OCI-LY7 (cell line): ENCODE results near the gene NXPH2. TPM values are rescaled to one million over a fixed set of nuclear protein-coding genes. Genes with fewer than 3 reads are reported as not detected.

Source experiments
- Bru-seq: library from RNA; stranded (reverse); fragments of 400-500 nt; gene quantifications from one replicate; lab custom pipeline; 2021; lab: Mats Ljungman, UMichigan
- BruChase-seq, 2 experiments: library from RNA; stranded (reverse); fragments of 400-500 nt; gene quantifications; one replicate each; lab custom pipeline; 2021; lab: Mats Ljungman, UMichigan
- BruUV-seq: library from RNA; stranded (reverse); fragments of 400-500 nt; replicated peaks from 2 replicates; lab custom pipeline; 2021; lab: Mats Ljungman, UMichigan
- CTCF ChIA-PET: fragments of 300-600 bp; sonication (Branson Sonifier 250); formaldehyde crosslinking; loops from one replicate; lab custom pipeline; 2022; ENCODE audit warnings: antibody characterized with exemption; ENCODE audit not compliant: unreplicated experiment; lab: Charles Lee
- POLR2A ChIA-PET: fragments of 300-600 bp; sonication (Branson Sonifier 250); formaldehyde crosslinking; loops from one replicate; lab custom pipeline; 2022; ENCODE audit warnings: antibody characterized with exemption; lab: Charles Lee
- DNase-seq: peaks from one replicate; pipeline ENCODE4 v3.0.0-alpha.2; 2015; ENCODE audit warnings: low spot score
- H2AFZ ChIP-seq: fragments of 200-600 bp; sonication (generic), shearing (Covaris generic); 2 replicates; pipeline ENCODE4 v1.6.1; 2014; ENCODE audit warnings: mild to moderate bottlenecking, antibody characterized with exemption, low read length, moderate library complexity
- H3K27ac ChIP-seq: fragments of 200-600 bp; sonication (generic); 2 replicates; pipeline ENCODE4 v1.5.1; 2014; ENCODE audit warnings: mixed run types, low read depth, mild to moderate bottlenecking, moderate library complexity, low read length, inconsistent platforms; ENCODE audit not compliant: poor library complexity, severe bottlenecking
- H3K36me3 ChIP-seq: fragments of 200-600 bp; sonication (generic); 2 replicates; pipeline ENCODE4 v1.6.1; 2014; ENCODE audit warnings: mild to moderate bottlenecking, antibody characterized with exemption, low read length, moderate library complexity, mixed read lengths; ENCODE audit not compliant: insufficient read depth
- H3K4me1 ChIP-seq: fragments of 200-600 bp; sonication (generic); 2 replicates; pipeline ENCODE4 v1.5.1; 2014; ENCODE audit warnings: mild to moderate bottlenecking, low read length; ENCODE audit not compliant: insufficient read depth, poor library complexity, severe bottlenecking
- H3K4me2 ChIP-seq: fragments of 200-600 bp; sonication (generic); 2 replicates; pipeline ENCODE4 v1.6.1; 2014; ENCODE audit warnings: mild to moderate bottlenecking, low read length
- H3K4me3 ChIP-seq: fragments of 200-600 bp; sonication (generic); 2 replicates; pipeline ENCODE4 v1.5.1; 2014; ENCODE audit warnings: mild to moderate bottlenecking, low read depth, low read length; ENCODE audit not compliant: poor library complexity, severe bottlenecking
- H3K79me2 ChIP-seq: fragments of 200-600 bp; sonication (generic); 2 replicates; pipeline ENCODE4 v1.6.1; 2016; ENCODE audit warnings: low read depth, mild to moderate bottlenecking, low read length, moderate library complexity, mixed read lengths; ENCODE audit not compliant: insufficient read depth
- H3K9me2 ChIP-seq: fragments of 200-600 bp; sonication (generic); 2 replicates; pipeline ENCODE4 v1.6.1; 2016; ENCODE audit warnings: mild to moderate bottlenecking, low read length, mixed read lengths; ENCODE audit not compliant: insufficient read depth
- H3K9me3 ChIP-seq: fragments of 200-600 bp; sonication (generic); 2 replicates; pipeline ENCODE4 v1.6.1; 2014; ENCODE audit warnings: mild to moderate bottlenecking, mixed run types, low read length, mixed read lengths
- H4K20me1 ChIP-seq: fragments of 200-600 bp; sonication (generic); 2 replicates; pipeline ENCODE4 v1.6.1; 2014; ENCODE audit warnings: mild to moderate bottlenecking, antibody characterized with exemption, low read length, moderate library complexity, mixed read lengths; ENCODE audit not compliant: insufficient read depth
- CTCF ChIP-seq: fragments of 200-600 bp; sonication (generic); conservative IDR thresholded peaks from 2 replicates; pipeline ENCODE4 v1.5.1; 2014; ENCODE audit warnings: mild to moderate bottlenecking, antibody characterized with exemption, low read length, moderate library complexity, mixed read lengths
- EZH2phosphoT487 ChIP-seq: fragments of 200-600 bp; sonication (generic); IDR thresholded peaks from 2 replicates; pipeline ENCODE4 v1.6.1; 2018; ENCODE audit warnings: low read depth, borderline replicate concordance, mild to moderate bottlenecking, mixed run types, antibody characterized with exemption, low read length, moderate library complexity, mixed read lengths
- intact Hi-C: fragments of 100-400 bp; cut with micrococcal nuclease; formaldehyde crosslinking; loops from one replicate; pipeline ENCODE4 v1.10.0; 2022; ENCODE audit not compliant: unreplicated experiment
- long read RNA-seq: library from polyadenylated mRNA; stranded (forward); transcript quantifications from one replicate; pipeline ENCODE4 v2.0.0, GENCODE V29; 2022
- total RNA-seq, 2 experiments: library from RNA; depleted of rRNA in 1 of 2; stranded (reverse); fragments of >200 nt in 1 of 2; shearing (Covaris generic) in 1 of 2; gene quantifications; 2 replicates each; pipeline ENCODE4 v1.2.3, GENCODE V29; 2014 to 2022

NXPH2 gene
- total RNA-seq (2014; rRNA removed; shearing (Covaris generic)) (not detected in 2 replicates), total RNA-seq (2022) (not detected in 2 replicates), Bru-seq, nascent RNA (not detected), BruChase-seq, experiment 1, labeled RNA remaining after a 6-hour chase (not detected), BruChase-seq, experiment 2, labeled RNA remaining after a 2-hour chase (not detected)
- long read RNA-seq: 0 reads

DNA sequence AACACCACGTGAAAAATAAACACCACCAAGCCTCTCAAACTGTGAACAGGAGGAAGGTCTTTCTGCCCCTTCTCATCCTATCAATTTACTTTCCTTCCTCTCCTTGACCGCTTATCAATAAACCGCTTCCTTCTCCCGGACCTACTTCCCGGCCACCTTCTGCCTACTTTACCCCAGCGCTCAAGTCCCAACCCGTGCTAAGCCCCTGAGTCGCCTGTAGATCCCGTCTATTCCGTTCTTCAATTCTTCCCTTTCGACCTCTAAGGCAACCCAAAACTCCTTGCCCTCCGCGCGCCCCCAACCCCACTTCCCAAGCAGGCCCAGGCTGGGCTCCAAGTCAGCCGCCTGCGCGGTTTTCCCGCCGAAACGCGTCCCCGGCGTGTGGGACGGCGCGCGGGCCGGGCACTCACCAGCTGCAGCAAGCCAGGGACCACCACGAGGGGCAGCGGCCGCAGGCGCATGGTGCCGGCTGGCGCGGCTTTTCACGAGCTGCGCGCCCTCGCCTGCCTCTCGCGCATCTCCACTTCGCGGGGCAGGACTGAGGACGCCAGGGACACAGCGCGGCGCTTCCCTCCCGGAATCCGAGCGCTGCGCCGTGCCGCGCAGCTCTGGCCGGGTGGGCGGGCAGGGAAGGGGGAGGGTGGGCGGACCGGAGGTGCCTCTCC lies at the start of gene NXPH2:
NXPH2 (minus strand) TSS at position 610 of the 665 bp plus-strand sequence; CDS start at position 461, 149 bp downstream.
- H3K4me1 ChIP-seq: no peaks in the 10 kb centered on the region
- no peak for DNase-seq
- H3K79me2 ChIP-seq: no peaks in the 10 kb centered on the region
- BruUV-seq: no TSS peak
- H3K9me2 ChIP-seq: no peaks in the 10 kb centered on the region
- H4K20me1 ChIP-seq: no peaks in the 10 kb centered on the region
- CTCF ChIA-PET: no interaction called here
- no peaks in the 10 kb centered on the region for H3K36me3 ChIP-seq
- no peak within 1 kb of the TSS for H3K4me2 ChIP-seq
- no peaks in the 10 kb centered on the region for H3K9me3 ChIP-seq
- POLR2A ChIA-PET: interaction anchor here (0.6 kb wide), 1 partner anchor 812 kb away, joined by 3 read pairs; no protein-coding TSS in a partner anchor
- no peak for TF ChIP-seq EZH2phosphoT487
- TF ChIP-seq CTCF: no peak
- H3K4me3 ChIP-seq: no peak within 1 kb of the TSS
- H3K27ac ChIP-seq: no peak within 1 kb of the TSS
- no peak within 1 kb of the TSS for H2AFZ ChIP-seq
- intact Hi-C loops: loop anchor here (10.0 kb wide), 1 partner anchor 305 kb away; no protein-coding TSS in a partner anchor

- no peak overlapping the region for H2AFZ ChIP-seq
- no peaks in the 10 kb centered on the region for H3K9me3 ChIP-seq
- no peak overlapping the region for H3K4me3 ChIP-seq
- CTCF ChIA-PET: no interaction called here
- POLR2A ChIA-PET: no interaction called here
- H3K4me2 ChIP-seq: no peak overlapping the region
- no peaks in the 10 kb centered on the region for H3K9me2 ChIP-seq
- BruUV-seq: no TSS peak
- peak; percentile 37 for DNase-seq
- H3K4me1 ChIP-seq: no peaks in the 10 kb centered on the region
- no peaks in the 10 kb centered on the region for H3K36me3 ChIP-seq
- no peak overlapping the region for H3K27ac ChIP-seq
- TF ChIP-seq CTCF: peak; percentile 64
- no peak for TF ChIP-seq EZH2phosphoT487
- no peaks in the 10 kb centered on the region for H4K20me1 ChIP-seq
- intact Hi-C loops: loop anchor here (2.0 to 10.0 kb wide), 2 partner anchors 885 to 963 kb away; no protein-coding TSS in a partner anchor
- no peaks in the 10 kb centered on the region for H3K79me2 ChIP-seq
Observed at GRCh38 chr2:138829326-138829919, 49.2 kb upstream of the NXPH2 start.
